GM23248 (cell line): ENCODE measurements around the gene TRIO.

Source experiments
- EZH2 ChIP-seq: fragments of 200-600 bp; sonication (generic); IDR thresholded peaks from 2 replicates; pipeline ENCODE4 v1.6.1; 2018; ENCODE audit warnings: antibody characterized with exemption, mild to moderate bottlenecking; ENCODE audit not compliant: insufficient read depth, poor library complexity, severe bottlenecking
- EZH2phosphoT487 ChIP-seq: fragments of 200-600 bp; sonication (generic); IDR thresholded peaks from 2 replicates; pipeline ENCODE4 v1.6.1; 2018; ENCODE audit warnings: antibody characterized with exemption, moderate library complexity, mild to moderate bottlenecking, low read depth; ENCODE audit not compliant: insufficient read depth

- TF ChIP-seq EZH2, result no peak
- no peak for TF ChIP-seq EZH2phosphoT487
These were observed 321.0 kb downstream of the TRIO start for GRCh38 chr5:14464096-14464495.
